Body of pancreas (tissue), 4 donors: ENCODE data around the gene RASSF5.

Source experiments
- CTCF ChIP-seq, 7 experiments: fragments of 450-650 bp in 4 of 7; fragments of 200-600 bp in 3 of 7; sonication (generic) in 3 of 7; IDR thresholded peaks; one replicate each; pipeline ENCODE4 v1.5.1; 2016 to 2019; ENCODE audit warnings: antibody characterized with exemption in 7 of 7
- POLR2A ChIP-seq, 3 donors: fragments of 450-650 bp; IDR thresholded peaks; one replicate each; pipeline ENCODE4 v1.6.1; 2016; ENCODE audit warnings: antibody characterized with exemption in 3 of 3, mild to moderate bottlenecking in 2 of 3

GRCh38 chr1:206463137-206463536, 44.2 kb upstream of the RASSF5 start:
- TF ChIP-seq CTCF (IDR thresholded peaks at IDR 0.05) (no peak), POLR2A (IDR thresholded peaks at IDR 0.05) (no peak)
